Measurements from ENCODE around the gene LRRC52. TPM values are rescaled to one million over a fixed set of nuclear protein-coding genes. Genes with fewer than 3 reads are reported as not detected.

The LRRC52 gene
- total RNA-seq (2014; rRNA removed; shearing (Covaris generic)) = not detected in 2 replicates

- DNase-seq (ENCODE audit: low read depth) = peak; percentile 32
These were observed at the start of gene LRRC52 for GRCh38 chr1:165543532-165544438. Gene LRRC52, plus strand, starts transcription at chr1:165544000. Its CDS starts 297 bp downstream, at chr1:165544297.

- DNase-seq (ENCODE audit: low read depth) = no peak
These were observed 48.6 kb upstream of the LRRC52 start for GRCh38 chr1:165494949-165495857.

GRCh38 chr1:165495858-165496205, 48.0 kb upstream of the LRRC52 start:
- DNase-seq (ENCODE audit: low read depth) = no peak

GRCh38 chr1:165496501-165496900, 47.3 kb upstream of the LRRC52 start:
- DNase-seq (ENCODE audit: low read depth) = no peak

- DNase-seq (ENCODE audit: low read depth) = no peak
These were observed 46.5 kb upstream of the LRRC52 start for GRCh38 chr1:165497069-165498013.

GRCh38 chr1:165501330-165501969, 42.4 kb upstream of the LRRC52 start:
- peak; percentile 37 for DNase-seq (ENCODE audit: low read depth)

- DNase-seq (ENCODE audit: low read depth) = peak; percentile 61
These were observed 41.8 kb upstream of the LRRC52 start for GRCh38 chr1:165501970-165502348.

GRCh38 chr1:165507570-165507969, 36.2 kb upstream of the LRRC52 start:
- DNase-seq (ENCODE audit: low read depth) = no peak

- DNase-seq (ENCODE audit: low read depth) = no peak
These were observed 35.5 kb upstream of the LRRC52 start for GRCh38 chr1:165508291-165508690.

GRCh38 chr1:165512816-165513215, 31.0 kb upstream of the LRRC52 start:
- DNase-seq (ENCODE audit: low read depth) = no peak

GRCh38 chr1:165516469-165516868, 27.3 kb upstream of the LRRC52 start:
- no peak for DNase-seq (ENCODE audit: low read depth)

- no peak for DNase-seq (ENCODE audit: low read depth)
These were observed 23.2 kb upstream of the LRRC52 start for GRCh38 chr1:165520646-165521045.

GRCh38 chr1:165524639-165525285, 19.0 kb upstream of the LRRC52 start:
- no peak for DNase-seq (ENCODE audit: low read depth)

- DNase-seq (ENCODE audit: low read depth) = no peak
These were observed 18.1 kb upstream of the LRRC52 start for GRCh38 chr1:165525708-165526107.

GRCh38 chr1:165527251-165528007, 16.4 kb upstream of the LRRC52 start:
- DNase-seq (ENCODE audit: low read depth) = no peak

GRCh38 chr1:165531021-165531420, 12.8 kb upstream of the LRRC52 start:
- DNase-seq (ENCODE audit: low read depth) = no peak

GRCh38 chr1:165532053-165532452, 11.7 kb upstream of the LRRC52 start:
- DNase-seq (ENCODE audit: low read depth) = no peak

- DNase-seq (ENCODE audit: low read depth) = no peak
These were observed 10.5 kb upstream of the LRRC52 start for GRCh38 chr1:165533254-165533653.

GRCh38 chr1:165536016-165536415, 7.8 kb upstream of the LRRC52 start:
- DNase-seq (ENCODE audit: low read depth) = no peak

All from Daoy (cell line).